Activated T-helper 1 cell treated with anti-CD3 and anti-CD28 coated beads, Interleukin-12 subunit alpha, Interleukin-12 subunit beta, Interleukin-2, Interleukin-4 antibody, amounts not matched to agents 30 ng/mL and 10 ng/mL and 1 ng/mL, durations not matched to agents 14 hours and 24 hours and 36 hours (primary cell): Measurements from ENCODE around the gene CWC27. TPM values are rescaled to one million over a fixed set of nuclear protein-coding genes. Genes with fewer than 3 reads are reported as not detected.
"Not testable (repeated sequence)": the region's sequence is repeated elsewhere in the genome, so short reads cannot be mapped to it uniquely, and the experiment has no call there.

Source experiments
- DNase-seq: peaks from one replicate; pipeline ENCODE4 v3.0.0; 2021; ENCODE audit warnings: low spot score
- H3K27ac Mint-ChIP-seq: one replicate; pipeline ENCODE4 v1.8.0; 2021; ENCODE audit warnings: mild to moderate bottlenecking, mixed read lengths
- H3K27me3 Mint-ChIP-seq: one replicate; pipeline ENCODE4 v1.8.0; 2022; ENCODE audit warnings: mild to moderate bottlenecking, moderate library complexity, mixed read lengths; ENCODE audit not compliant: insufficient read depth
- H3K36me3 Mint-ChIP-seq: one replicate; pipeline ENCODE4 v1.8.0; 2021; ENCODE audit warnings: low read depth, mixed read lengths
- H3K4me1 Mint-ChIP-seq: one replicate; pipeline ENCODE4 v1.8.0; 2021; ENCODE audit warnings: low read depth, mixed read lengths
- H3K4me3 Mint-ChIP-seq: one replicate; pipeline ENCODE4 v1.8.0; 2021; ENCODE audit warnings: mild to moderate bottlenecking, moderate library complexity, mixed read lengths
- H3K9me3 Mint-ChIP-seq: one replicate; pipeline ENCODE4 v1.8.0; 2021; ENCODE audit warnings: mixed read lengths
- intact Hi-C: fragments of 100-400 bp; cut with micrococcal nuclease; formaldehyde crosslinking; loops from one replicate; pipeline ENCODE4 v1.15.1; 2024
- total RNA-seq: library from RNA; stranded (reverse); gene quantifications from 2 replicates; pipeline ENCODE4 v1.2.3, GENCODE V29; 2022

CWC27 gene
- total RNA-seq, 1 donor from 2014 or later = 29.1 TPM

DNA sequence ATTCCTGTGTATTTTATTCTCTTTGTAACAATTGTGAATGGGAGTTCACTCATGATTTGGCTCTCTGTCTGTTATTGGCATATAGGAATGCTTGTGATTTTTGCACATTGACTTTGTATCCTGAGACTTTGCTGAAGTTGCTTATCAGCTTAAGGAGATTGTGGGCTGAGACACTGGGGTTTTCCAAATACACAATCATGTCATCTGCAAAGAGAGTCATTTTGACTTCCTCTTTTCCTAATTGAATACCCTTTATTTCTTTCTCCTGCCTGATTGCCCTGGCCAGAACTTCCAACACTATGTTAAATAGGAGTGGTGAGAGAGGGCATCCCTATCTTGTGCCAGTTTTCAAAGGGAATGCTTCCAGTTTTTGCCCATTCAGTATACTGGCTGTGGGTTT lies 138.7 kb downstream of the CWC27 start:
- H3K36me3 Mint-ChIP-seq, H3K4me1 Mint-ChIP-seq, DNase-seq, H3K27me3 Mint-ChIP-seq, intact Hi-C loops, H3K4me3 Mint-ChIP-seq, H3K27ac Mint-ChIP-seq: not testable (repeated sequence)
- H3K9me3 Mint-ChIP-seq = peaks cover 22% of the 10 kb centered on the region

DNA sequence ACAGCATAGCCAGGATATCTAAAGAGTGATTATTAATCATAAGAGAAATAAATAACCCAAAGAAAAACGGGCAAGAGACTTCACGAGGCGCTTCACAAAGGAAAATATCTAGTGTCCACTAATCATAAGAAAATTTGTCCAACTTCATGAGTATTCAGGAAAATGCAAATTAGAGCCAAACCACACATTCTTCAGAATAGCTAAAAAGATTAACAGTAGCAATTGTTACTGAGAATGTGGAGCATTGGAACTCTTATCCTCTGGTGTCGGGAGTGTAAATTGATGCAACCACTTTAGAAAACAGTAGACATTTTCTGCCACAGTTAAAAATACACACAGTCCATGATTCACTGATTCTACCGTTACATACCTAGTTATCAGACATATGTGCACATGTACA lies 145.7 kb downstream of the CWC27 start:
- H3K4me1 Mint-ChIP-seq = peaks cover 6% of the 10 kb centered on the region
- intact Hi-C loops = no loop called here
- H3K36me3 Mint-ChIP-seq = peaks cover 6% of the 10 kb centered on the region
- H3K27me3 Mint-ChIP-seq = no peaks in the 10 kb centered on the region
- no peak for DNase-seq
- no peak overlapping the region for H3K27ac Mint-ChIP-seq
- H3K4me3 Mint-ChIP-seq = no peak overlapping the region
- H3K9me3 Mint-ChIP-seq = peaks cover 16% of the 10 kb centered on the region

DNA sequence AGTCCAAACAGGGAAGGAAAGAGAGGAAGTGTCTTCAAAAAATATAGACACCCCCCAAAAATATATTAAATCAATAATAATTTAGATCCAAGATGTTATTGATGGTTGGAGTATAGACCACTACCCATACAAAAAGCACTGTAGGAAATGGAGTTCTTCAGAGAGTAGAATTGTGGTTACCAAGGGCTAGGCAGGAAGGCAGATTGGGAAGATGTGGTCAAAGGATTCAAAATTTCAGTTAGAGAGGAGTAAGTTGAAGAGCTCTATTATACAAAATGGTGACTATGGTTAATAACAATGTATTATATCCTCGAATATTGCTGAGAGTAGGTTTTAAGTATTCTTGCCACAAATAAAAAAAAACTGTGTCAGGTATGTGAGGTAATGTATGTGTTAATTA lies 149.4 kb downstream of the CWC27 start:
- intact Hi-C loops = no loop called here
- no peak for DNase-seq
- no peaks in the 10 kb centered on the region for H3K27me3 Mint-ChIP-seq
- H3K4me3 Mint-ChIP-seq = no peak overlapping the region
- H3K27ac Mint-ChIP-seq = no peak overlapping the region
- H3K4me1 Mint-ChIP-seq = peaks cover 6% of the 10 kb centered on the region
- peaks cover 39% of the 10 kb centered on the region for H3K9me3 Mint-ChIP-seq
- H3K36me3 Mint-ChIP-seq = peaks cover 23% of the 10 kb centered on the region

DNA sequence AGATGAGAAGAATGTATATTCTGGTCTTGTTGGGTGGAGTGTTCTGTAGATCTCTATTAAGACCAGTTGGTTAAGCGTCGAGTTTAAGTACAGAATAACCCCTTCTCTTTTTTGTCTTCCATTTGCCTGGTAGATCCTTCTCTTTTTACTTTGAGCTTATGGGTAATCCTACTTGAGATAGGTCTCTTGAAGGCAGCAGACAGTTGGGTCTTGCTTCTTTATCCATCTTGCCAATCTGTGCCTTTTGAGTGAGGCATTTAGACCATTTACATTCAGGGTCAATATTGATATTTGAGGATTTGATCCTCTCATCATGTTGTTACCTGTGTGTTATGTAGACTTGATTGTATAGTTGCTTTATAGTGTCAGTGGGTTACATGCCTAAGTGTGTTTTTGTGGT lies 152.7 kb downstream of the CWC27 start:
- H3K27me3 Mint-ChIP-seq = no peaks in the 10 kb centered on the region
- intact Hi-C loops = no loop called here
- no peak overlapping the region for H3K4me3 Mint-ChIP-seq
- H3K4me1 Mint-ChIP-seq = peaks cover 6% of the 10 kb centered on the region
- peaks cover 23% of the 10 kb centered on the region for H3K36me3 Mint-ChIP-seq
- H3K9me3 Mint-ChIP-seq = peaks cover 39% of the 10 kb centered on the region
- no peak overlapping the region for H3K27ac Mint-ChIP-seq
- DNase-seq = no peak

DNA sequence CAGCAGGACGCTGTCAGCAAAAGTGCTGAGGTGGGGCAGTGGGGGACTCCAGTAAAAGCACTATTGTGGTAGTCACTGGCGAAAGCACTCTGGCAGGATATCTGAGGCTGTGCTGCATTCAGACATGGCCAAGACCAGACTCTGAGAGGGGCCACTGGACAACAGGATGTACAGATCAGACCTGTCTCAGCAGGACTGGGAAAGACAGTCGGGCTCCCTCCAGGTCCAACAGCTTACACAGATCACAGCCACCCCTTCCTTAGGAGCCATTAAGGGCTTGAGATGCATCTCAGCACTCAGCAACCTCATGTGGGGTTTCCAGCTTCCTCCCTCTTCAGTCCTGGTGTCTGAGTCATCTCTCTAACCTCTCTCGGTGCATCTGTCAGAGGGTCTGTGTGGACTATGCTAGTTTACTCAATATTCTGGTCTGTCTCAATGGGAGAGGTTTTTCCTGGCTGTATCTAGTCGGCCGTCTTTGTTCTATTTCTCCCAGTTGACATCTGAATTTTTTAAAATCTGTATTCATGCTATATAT lies 154.5 kb downstream of the CWC27 start:
- peaks cover 3% of the 10 kb centered on the region for H3K4me1 Mint-ChIP-seq
- no peak overlapping the region for H3K4me3 Mint-ChIP-seq
- H3K9me3 Mint-ChIP-seq = peaks cover 36% of the 10 kb centered on the region
- H3K27ac Mint-ChIP-seq = no peak overlapping the region
- no peaks in the 10 kb centered on the region for H3K27me3 Mint-ChIP-seq
- no peak for DNase-seq
- intact Hi-C loops = no loop called here
- H3K36me3 Mint-ChIP-seq = peaks cover 22% of the 10 kb centered on the region

DNA sequence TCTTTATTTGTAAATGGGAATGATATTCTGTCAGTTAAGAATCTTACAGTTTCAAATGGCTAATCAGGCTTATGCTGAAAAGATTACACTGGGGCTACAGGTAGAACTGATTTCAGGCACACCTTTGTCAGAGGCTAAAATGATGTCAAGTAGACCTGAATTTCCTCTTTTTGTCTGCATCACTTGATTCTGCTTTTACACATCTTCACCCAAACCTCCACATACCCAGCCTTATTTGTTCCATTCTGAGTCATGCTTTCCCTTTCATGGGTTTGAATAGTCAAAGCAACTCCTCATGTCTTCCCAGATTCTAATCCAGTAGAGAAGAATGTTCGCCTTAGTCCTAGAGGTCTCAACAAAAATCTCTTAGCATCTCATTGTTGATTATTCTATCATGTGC lies 156.4 kb downstream of the CWC27 start:
- H3K27ac Mint-ChIP-seq = no peak overlapping the region
- intact Hi-C loops = no loop called here
- no peak for DNase-seq

DNA sequence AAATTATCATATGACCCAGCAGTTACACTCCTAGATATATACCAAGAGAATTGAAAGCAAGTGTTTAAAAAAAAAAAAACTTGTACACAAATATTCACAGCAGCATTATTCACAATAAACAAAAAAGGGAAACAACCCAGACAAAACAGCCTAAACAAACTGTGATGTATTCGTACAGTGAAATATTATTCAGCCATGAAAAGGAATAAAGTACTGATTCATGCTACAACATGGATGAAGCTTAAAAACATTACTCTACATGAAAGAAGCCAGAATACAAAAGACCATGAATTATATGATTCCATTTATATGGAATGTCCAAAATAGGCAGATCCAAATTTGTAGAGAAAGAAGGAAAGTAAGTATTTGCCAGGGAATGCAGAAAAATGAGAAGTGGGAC lies 161.1 kb downstream of the CWC27 start:
- Mint-ChIP-seq H3K27me3 (no peaks in the 10 kb centered on the region), H3K27ac (no peak overlapping the region), H3K4me1 (peaks cover 5% of the 10 kb centered on the region), H3K9me3 (peaks cover 9% of the 10 kb centered on the region), H3K36me3 (peaks cover 2% of the 10 kb centered on the region), H3K4me3 (no peak overlapping the region)
- intact Hi-C loops = no loop called here
- no peak for DNase-seq

More for the DNA sequence above, 156.4 kb downstream of the CWC27 start:
- H3K4me3 Mint-ChIP-seq = no peak overlapping the region
- H3K27me3 Mint-ChIP-seq = no peaks in the 10 kb centered on the region
- peaks cover 13% of the 10 kb centered on the region for H3K36me3 Mint-ChIP-seq
- peaks cover 29% of the 10 kb centered on the region for H3K9me3 Mint-ChIP-seq
- H3K4me1 Mint-ChIP-seq = peaks cover 5% of the 10 kb centered on the region

DNA sequence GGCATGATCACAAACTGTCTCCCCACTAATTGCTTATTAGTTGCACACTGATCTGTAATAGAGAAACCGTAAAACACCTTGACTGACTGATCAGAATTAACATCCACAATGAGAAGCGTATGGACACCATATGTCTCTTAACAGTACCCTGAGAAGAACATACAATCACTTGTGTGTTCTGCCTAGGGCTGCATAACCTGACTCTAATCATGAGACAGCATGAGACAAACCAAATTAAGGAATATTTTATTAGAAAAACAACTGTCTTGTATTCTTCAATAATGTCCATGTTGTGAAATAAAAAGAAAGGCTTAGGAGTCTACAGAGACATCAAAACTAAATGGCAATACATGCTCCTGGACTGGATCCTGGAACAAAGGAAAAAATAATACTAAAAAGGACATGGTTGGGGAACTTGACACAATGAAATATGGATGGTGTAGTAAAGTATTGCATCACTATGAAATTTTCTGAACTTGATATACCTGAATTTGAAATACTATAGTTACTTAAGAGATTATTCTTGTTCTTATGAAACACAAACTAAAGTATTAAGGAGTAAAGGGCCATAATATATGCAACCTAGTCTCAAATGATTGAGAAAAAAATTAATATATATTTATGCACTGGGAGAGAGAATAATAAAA lies 162.1 kb downstream of the CWC27 start:
- Mint-ChIP-seq H3K27ac (no peak overlapping the region), H3K36me3 (peaks cover 2% of the 10 kb centered on the region), H3K27me3 (no peaks in the 10 kb centered on the region), H3K9me3 (peaks cover 12% of the 10 kb centered on the region), H3K4me3 (no peak overlapping the region), H3K4me1 (peaks cover 5% of the 10 kb centered on the region)
- intact Hi-C loops = no loop called here
- DNase-seq = no peak

DNA sequence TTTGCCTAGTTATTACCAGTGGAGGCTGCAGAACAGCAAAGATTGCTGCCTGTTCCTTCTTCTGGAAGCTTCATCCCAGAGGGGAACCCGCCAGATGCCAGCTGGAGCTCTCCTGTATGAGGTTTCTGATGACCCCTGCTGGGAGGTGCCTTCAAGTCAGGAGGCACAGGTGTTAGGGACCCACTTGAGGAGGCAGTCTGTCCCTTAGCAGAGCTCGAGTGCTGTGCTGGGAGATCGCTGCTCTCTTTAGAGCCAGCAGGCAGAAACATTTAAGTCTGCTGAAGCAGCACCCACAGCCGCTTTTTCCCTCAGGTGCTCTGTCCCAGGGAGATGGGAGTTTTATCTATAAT lies 170.7 kb downstream of the CWC27 start:
- not testable (repeated sequence) for H3K36me3 Mint-ChIP-seq, H3K27me3 Mint-ChIP-seq

DNA sequence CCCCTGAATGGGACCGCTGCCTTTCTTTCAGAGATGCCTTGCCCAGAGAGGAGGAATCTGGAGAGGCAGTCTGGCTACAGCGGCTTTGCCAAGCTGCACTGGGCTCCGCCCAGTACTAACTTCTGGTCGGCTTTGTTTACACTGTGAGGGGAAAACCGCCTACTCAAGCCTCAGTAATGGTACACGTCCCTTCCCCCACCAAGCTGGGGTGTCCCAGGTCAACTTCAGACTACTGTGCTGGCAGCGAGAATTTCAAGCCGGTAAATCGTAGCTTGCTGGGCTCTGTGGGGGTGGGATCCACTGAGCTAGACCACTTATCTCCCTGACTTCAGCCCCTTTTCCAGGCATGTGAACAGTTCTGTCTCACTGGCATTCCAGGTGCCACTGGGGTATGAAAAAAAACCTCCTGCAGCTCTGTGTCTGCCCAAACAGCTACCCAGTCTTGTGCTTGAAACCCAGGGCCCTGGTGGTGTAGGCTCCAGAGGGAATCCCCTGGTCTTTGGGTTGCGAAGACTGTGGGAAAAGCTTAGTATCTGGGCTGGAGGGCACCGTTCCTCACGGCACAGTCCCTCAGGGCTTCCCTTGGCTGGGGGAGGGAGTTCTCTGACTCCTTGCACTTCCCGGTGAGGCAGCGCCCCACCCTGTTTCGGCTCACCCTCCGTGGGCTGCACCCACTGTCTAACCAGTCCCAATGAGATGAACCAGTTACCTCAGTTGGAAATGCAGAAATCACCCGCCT lies 171.2 kb downstream of the CWC27 start:
- no peaks in the 10 kb centered on the region for H3K27me3 Mint-ChIP-seq
- H3K36me3 Mint-ChIP-seq = peaks cover 6% of the 10 kb centered on the region
- peaks cover 21% of the 10 kb centered on the region for H3K9me3 Mint-ChIP-seq
- H3K4me1 Mint-ChIP-seq = no peaks in the 10 kb centered on the region
- intact Hi-C loops = no loop called here
- no peak for DNase-seq
- no peak overlapping the region for H3K4me3 Mint-ChIP-seq
- H3K27ac Mint-ChIP-seq = no peak overlapping the region

More for the DNA sequence above, 170.7 kb downstream of the CWC27 start:
- DNase-seq, H3K4me3 Mint-ChIP-seq, H3K4me1 Mint-ChIP-seq, intact Hi-C loops, H3K27ac Mint-ChIP-seq: not testable (repeated sequence)
- H3K9me3 Mint-ChIP-seq = peaks cover 26% of the 10 kb centered on the region

DNA sequence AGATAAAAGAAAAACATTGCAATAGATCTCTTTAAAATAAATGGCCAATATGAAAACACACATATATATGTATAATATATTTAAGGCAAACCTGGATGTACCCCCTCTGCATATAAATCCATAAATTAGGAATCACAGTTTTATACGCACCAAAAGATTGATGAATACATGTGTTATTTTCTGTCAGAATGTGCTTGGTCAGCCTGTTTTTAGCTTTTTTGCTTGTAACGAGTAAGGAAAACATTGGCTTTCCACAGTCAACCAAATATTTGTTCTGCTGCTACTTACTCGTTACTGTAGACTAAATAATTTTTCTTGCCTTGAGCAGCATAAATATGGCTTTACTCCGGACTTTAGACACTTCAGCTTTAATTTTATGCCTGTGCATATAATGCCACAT lies 173.7 kb downstream of the CWC27 start:
- no peak for DNase-seq
- intact Hi-C loops = no loop called here
- Mint-ChIP-seq H3K27ac (no peak overlapping the region), H3K36me3 (peaks cover 5% of the 10 kb centered on the region), H3K27me3 (no peaks in the 10 kb centered on the region), H3K4me1 (no peaks in the 10 kb centered on the region), H3K4me3 (no peak overlapping the region), H3K9me3 (peaks cover 6% of the 10 kb centered on the region)

DNA sequence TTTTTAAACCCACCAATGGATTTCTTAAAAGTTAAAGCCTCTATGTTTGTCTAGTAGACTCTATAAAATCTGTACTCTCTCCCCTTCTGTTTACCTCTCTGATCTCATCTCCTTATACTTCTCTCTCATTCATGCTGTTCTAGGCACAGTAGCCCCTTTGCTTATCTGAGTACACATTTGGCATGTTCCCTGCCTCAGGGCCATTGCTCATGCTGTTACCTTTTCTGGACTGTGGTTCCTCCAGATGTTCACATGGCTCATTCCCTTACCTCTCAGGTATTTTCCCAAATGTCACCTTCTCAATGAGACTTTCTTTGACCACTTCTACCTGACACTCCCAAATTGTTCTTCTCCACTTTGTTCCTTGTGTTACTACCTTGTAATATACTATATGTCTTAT lies 176.1 kb downstream of the CWC27 start:
- Mint-ChIP-seq H3K4me1 (no peaks in the 10 kb centered on the region), H3K9me3 (no peaks in the 10 kb centered on the region), H3K27me3 (no peaks in the 10 kb centered on the region), H3K27ac (no peak overlapping the region), H3K4me3 (no peak overlapping the region), H3K36me3 (peaks cover 3% of the 10 kb centered on the region)
- intact Hi-C loops = no loop called here
- DNase-seq = no peak

DNA sequence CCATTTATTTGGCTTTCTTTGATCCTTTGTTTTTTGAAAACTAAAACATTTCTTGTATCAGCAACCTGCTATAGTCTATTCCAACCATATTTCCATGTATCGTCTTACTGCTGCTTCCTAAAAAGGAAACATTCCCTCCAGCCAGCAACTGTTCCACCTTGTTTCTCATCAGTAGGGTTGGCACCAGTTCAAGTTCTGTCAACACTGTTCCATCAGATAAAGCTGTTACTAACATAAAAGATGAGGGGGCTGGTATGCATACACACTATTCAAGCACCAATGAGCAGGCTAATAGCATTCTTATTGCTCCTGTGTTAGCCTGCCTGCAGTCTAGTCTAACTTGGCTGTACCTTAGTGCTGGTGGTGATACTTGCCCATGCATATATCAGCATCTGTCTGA lies 178.3 kb downstream of the CWC27 start:
- intact Hi-C loops = no loop called here
- H3K4me1 Mint-ChIP-seq = no peaks in the 10 kb centered on the region
- peaks cover 3% of the 10 kb centered on the region for H3K36me3 Mint-ChIP-seq
- H3K9me3 Mint-ChIP-seq = no peaks in the 10 kb centered on the region
- no peak overlapping the region for H3K27ac Mint-ChIP-seq
- no peaks in the 10 kb centered on the region for H3K27me3 Mint-ChIP-seq
- no peak overlapping the region for H3K4me3 Mint-ChIP-seq
- DNase-seq = no peak
